ENCODE measurements around the gene UBN1. TPM values are rescaled to one million over a fixed set of nuclear protein-coding genes. Genes with fewer than 3 reads are reported as not detected.

UBN1 gene
- polyA plus RNA-seq, 1 donor (not counting 4 experiments of a cell fraction or from before 2014, with no cell fraction given), result 11.5 TPM

DNA sequence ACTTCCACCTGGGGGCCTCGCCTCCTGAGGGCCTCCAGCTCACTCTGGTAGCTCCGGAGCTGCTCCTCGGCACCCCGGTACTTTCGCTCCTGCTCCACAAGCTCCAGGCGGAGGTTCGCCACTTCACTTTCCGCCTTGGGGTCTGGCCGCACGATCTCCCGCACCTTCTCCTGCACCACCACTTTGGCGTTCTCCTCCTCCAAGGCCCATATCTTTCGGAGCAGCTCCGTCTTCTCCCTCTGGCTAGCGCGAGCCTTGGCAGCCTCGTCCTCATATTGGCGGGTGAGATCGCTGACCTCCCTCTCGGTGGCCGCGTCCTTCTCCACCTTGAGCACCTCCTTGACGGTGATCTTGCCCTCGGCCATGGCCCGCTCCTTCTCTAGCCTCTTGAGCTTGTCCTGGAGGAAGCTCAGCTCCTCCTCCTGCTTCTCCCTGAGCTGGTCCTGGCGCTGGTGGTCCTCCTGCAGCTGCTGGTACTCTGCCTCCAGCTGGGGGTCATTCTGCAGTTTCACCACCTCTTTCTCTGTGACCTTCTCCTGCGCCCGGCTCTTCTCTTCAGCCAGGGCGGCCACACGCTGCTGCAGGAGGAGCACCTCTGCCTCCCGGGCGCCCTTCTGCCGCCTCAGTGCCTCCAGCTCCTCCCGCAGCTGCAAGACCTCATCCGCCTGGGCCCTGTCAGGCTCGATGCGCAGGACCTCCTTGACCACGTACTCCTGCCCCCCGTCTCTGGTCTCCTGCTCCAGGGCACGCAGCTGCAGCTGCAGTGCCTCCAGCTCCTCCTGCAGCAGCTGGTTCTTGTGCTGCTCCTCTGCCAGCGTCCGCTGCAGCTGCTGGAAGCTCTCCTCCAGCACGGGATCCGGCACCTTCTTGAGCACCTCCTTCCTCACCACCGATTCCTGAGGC, 37.9 kb downstream of the UBN1 start:
- Histone ChIP-seq H3K79me2 (ENCODE audit: control insufficient read depth, insufficient read depth, low read length) (no peaks in the 10 kb centered on the region), H3K4me3 (ENCODE audit: control insufficient read depth in 2 of 3, extremely low read depth in 1 of 3, insufficient read depth in 2 of 3, low read depth in 1 of 3, low read length in 3 of 3) (no peak overlapping the region), H3K27me3 (ENCODE audit: control insufficient read depth, extremely low read depth, insufficient read depth, low read length) (no peaks in the 10 kb centered on the region), H3K4me1 (ENCODE audit: control insufficient read depth, extremely low read depth, insufficient read depth, low read length) (no peaks in the 10 kb centered on the region), H3K9ac (ENCODE audit: control insufficient read depth, extremely low read depth, insufficient read depth, low read length) (no peak overlapping the region), H3K9me1 (ENCODE audit: control insufficient read depth, extremely low read depth, insufficient read depth, low read length) (peaks cover 3% of the 10 kb centered on the region), H3K4me2 (ENCODE audit: control insufficient read depth, extremely low read depth, insufficient read depth, low read depth, low read length) (no peak overlapping the region), H3K27ac (ENCODE audit: control insufficient read depth, insufficient read depth, low read length) (no peak overlapping the region), H3K36me3 (ENCODE audit: control insufficient read depth in 2 of 2, extremely low read depth in 1 of 2, insufficient read depth in 2 of 2, low read length in 2 of 2) (peaks cover 52 to 62% of the 10 kb centered on the region in 2 experiments), H4K20me1 (ENCODE audit: control insufficient read depth, extremely low read depth, insufficient read depth, low read length) (peaks cover 6% of the 10 kb centered on the region), H2AFZ (ENCODE audit: control insufficient read depth, low read length) (no peak overlapping the region), H3K9me3 (ENCODE audit: control insufficient read depth, low read depth, low read length) (no peaks in the 10 kb centered on the region)
- FAIRE-seq (no peak), DNase-seq (ENCODE audit: low read depth, low spot score) (no peak)
- dilution Hi-C loops (cut with MboI; ENCODE audit: extremely low pct_ligation_motif_present, low sequenced_read_pairs), result no loop called here
- TF ChIP-seq, protein P1, sequence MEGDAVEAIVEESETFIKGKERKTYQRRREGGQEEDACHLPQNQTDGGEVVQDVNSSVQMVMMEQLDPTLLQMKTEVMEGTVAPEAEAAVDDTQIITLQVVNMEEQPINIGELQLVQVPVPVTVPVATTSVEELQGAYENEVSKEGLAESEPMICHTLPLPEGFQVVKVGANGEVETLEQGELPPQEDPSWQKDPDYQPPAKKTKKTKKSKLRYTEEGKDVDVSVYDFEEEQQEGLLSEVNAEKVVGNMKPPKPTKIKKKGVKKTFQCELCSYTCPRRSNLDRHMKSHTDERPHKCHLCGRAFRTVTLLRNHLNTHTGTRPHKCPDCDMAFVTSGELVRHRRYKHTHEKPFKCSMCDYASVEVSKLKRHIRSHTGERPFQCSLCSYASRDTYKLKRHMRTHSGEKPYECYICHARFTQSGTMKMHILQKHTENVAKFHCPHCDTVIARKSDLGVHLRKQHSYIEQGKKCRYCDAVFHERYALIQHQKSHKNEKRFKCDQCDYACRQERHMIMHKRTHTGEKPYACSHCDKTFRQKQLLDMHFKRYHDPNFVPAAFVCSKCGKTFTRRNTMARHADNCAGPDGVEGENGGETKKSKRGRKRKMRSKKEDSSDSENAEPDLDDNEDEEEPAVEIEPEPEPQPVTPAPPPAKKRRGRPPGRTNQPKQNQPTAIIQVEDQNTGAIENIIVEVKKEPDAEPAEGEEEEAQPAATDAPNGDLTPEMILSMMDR (optimal IDR thresholded peaks at IDR 0.05 in 1 of 3, IDR thresholded peaks at IDR 0.05 in 1 of 3, conservative IDR thresholded peaks at IDR 0.05 in 1 of 3; ENCODE audit: extremely low read depth in 1 of 3, insufficient read depth in 2 of 3, low read length in 3 of 3), result no peak
- no peak for TF ChIP-seq EZH2 (IDR thresholded peaks at IDR 0.05; ENCODE audit: low read length)

DNA sequence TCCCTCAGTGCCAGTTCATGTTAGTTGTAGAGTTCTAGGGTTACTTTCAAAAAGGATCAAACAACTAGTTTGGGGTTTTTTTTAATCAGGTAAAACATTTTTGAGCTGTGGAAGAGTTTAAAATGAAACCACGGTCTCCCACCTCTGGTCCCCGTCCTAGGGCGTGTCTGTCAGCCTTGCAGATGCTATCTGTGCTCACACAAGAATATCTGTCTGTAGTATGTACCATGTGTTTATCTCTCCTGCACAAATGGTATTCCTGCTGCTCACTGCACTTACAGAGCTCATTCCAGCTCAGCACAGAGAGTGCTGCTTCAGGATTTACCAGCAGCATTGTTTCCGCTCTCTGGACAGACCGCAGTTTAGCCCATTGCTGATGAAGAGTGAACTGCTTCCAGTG, 38.9 kb downstream of the UBN1 start:
- H3K4me3 ChIP-seq (ENCODE audit: control insufficient read depth in 2 of 3, extremely low read depth in 1 of 3, insufficient read depth in 2 of 3, low read depth in 1 of 3, low read length in 3 of 3), result no peak overlapping the region
- no peaks in the 10 kb centered on the region for H3K9me3 ChIP-seq (ENCODE audit: control insufficient read depth, low read depth, low read length)
- no peak overlapping the region for H3K4me2 ChIP-seq (ENCODE audit: control insufficient read depth, extremely low read depth, insufficient read depth, low read depth, low read length)
- DNase-seq (ENCODE audit: low read depth, low spot score), result no peak
- H3K27ac ChIP-seq (ENCODE audit: control insufficient read depth, insufficient read depth, low read length), result no peak overlapping the region
- no peak for TF ChIP-seq EZH2 (IDR thresholded peaks at IDR 0.05; ENCODE audit: low read length)
- TF ChIP-seq, protein P1 (optimal IDR thresholded peaks at IDR 0.05 in 1 of 3, IDR thresholded peaks at IDR 0.05 in 1 of 3, conservative IDR thresholded peaks at IDR 0.05 in 1 of 3; ENCODE audit: extremely low read depth in 1 of 3, insufficient read depth in 2 of 3, low read length in 3 of 3), result no peak
- no peak overlapping the region for H2AFZ ChIP-seq (ENCODE audit: control insufficient read depth, low read length)
- H4K20me1 ChIP-seq (ENCODE audit: control insufficient read depth, extremely low read depth, insufficient read depth, low read length), result peaks cover 6% of the 10 kb centered on the region
- FAIRE-seq, result no peak
- H3K9ac ChIP-seq (ENCODE audit: control insufficient read depth, extremely low read depth, insufficient read depth, low read length), result no peak overlapping the region
- no peaks in the 10 kb centered on the region for H3K4me1 ChIP-seq (ENCODE audit: control insufficient read depth, extremely low read depth, insufficient read depth, low read length)
- peaks cover 56 to 59% of the 10 kb centered on the region in 2 experiments for H3K36me3 ChIP-seq (ENCODE audit: control insufficient read depth in 2 of 2, extremely low read depth in 1 of 2, insufficient read depth in 2 of 2, low read length in 2 of 2)
- H3K9me1 ChIP-seq (ENCODE audit: control insufficient read depth, extremely low read depth, insufficient read depth, low read length), result peaks cover 3% of the 10 kb centered on the region
- dilution Hi-C loops (cut with MboI; ENCODE audit: extremely low pct_ligation_motif_present, low sequenced_read_pairs), result no loop called here
- H3K79me2 ChIP-seq (ENCODE audit: control insufficient read depth, insufficient read depth, low read length), result no peaks in the 10 kb centered on the region
- no peaks in the 10 kb centered on the region for H3K27me3 ChIP-seq (ENCODE audit: control insufficient read depth, extremely low read depth, insufficient read depth, low read length)
